Activated T-cell treated with anti-CD3 and anti-CD28 coated beads, Interleukin-2, amount 50 U/mL, for 24 hours (primary cell): ENCODE results near the gene STXBP5L.
"Not testable (repeated sequence)": the region's sequence is repeated elsewhere in the genome, so short reads cannot be mapped to it uniquely, and the experiment has no call there.

ENCODE experiments used
- DNase-seq: peaks from one replicate; pipeline ENCODE4 v3.0.0-alpha.2; 2020
- H3K27ac Mint-ChIP-seq: 2 replicates; pipeline ENCODE4 v1.8.0; 2020; ENCODE audit warnings: mild to moderate bottlenecking, mixed read lengths
- H3K27me3 Mint-ChIP-seq: 2 replicates; pipeline ENCODE4 v1.8.0; 2020; ENCODE audit warnings: mixed read lengths
- H3K36me3 Mint-ChIP-seq: 2 replicates; pipeline ENCODE4 v1.8.0; 2020; ENCODE audit warnings: low read depth, mixed read lengths
- H3K4me1 Mint-ChIP-seq: 2 replicates; pipeline ENCODE4 v1.8.0; 2020; ENCODE audit warnings: low read depth, mixed read lengths
- H3K4me3 Mint-ChIP-seq: 2 replicates; pipeline ENCODE4 v1.8.0; 2020; ENCODE audit warnings: mild to moderate bottlenecking, moderate library complexity, mixed read lengths
- H3K9me3 Mint-ChIP-seq: 2 replicates; pipeline ENCODE4 v1.8.0; 2020; ENCODE audit warnings: mixed read lengths

Gene STXBP5L

DNA sequence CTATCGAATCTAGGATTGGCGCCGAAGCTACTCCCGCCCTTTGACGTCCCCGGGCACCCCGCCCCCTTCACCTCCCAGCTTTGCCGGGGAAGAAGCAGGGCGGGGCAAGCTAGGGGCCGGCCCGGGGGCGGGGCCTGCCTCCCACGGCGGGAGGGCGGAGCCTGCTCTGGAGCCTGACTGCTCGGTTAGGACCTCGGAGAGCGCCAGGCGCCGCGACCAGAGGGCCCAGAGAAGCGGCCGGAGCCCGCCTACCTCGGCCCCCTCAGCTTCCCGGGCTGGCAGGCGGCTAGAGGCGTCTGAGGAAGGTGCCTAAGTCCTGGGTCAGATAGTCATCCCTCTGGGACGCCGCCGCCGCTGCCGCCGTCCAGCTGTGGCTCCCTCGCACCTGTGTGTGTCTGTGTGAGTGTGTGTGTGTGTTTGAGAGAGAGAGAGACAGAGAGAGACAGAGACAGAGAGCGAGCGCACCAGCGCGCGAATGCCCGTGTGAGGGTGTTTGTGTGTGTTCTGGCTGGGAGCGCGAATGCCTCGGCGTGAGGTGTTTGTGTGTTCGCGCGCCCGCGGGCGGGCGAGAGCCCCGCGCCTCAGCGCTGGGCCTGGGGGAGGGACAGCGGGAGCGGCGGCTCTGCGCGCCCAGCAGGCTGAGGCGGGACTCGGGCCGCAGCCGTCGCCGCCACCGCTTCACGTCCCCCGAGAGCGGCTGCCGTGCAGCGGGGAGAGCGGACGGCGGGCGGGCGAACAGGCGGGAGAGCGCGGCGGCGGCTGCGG lies at the start of gene STXBP5L:
STXBP5L (plus strand) TSS at position 176 of the 765 bp plus-strand sequence. CDS start 1,374 bp downstream, outside the sequence.
- H3K4me1 Mint-ChIP-seq: peaks cover 18% of the 10 kb centered on the region
- peak within 1 kb of the TSS; percentile 44 for H3K27ac Mint-ChIP-seq
- H3K4me3 Mint-ChIP-seq: peak within 1 kb of the TSS; percentile 79

DNA sequence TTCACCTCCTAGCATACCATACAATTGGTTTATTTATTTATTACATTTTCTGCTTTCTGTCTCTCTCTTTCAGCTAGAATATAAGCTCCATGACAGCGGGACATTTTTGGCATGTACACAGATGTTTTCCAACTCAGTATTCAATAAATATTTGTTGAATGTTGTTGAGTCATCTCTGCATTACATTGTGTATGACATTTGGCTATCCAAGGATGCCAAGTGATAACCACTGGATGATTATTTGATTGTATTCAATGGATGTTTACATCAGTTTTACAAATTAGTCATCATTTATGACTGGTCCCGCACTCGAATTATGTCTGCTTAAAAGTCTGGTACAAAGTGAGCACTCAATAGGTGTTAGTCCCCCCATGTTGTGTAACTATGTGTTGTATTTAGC lies 49.5 kb upstream of the STXBP5L start:
- no peak overlapping the region for H3K4me3 Mint-ChIP-seq
- H3K4me1 Mint-ChIP-seq: no peaks in the 10 kb centered on the region
- H3K27me3 Mint-ChIP-seq: peaks cover 4% of the 10 kb centered on the region
- H3K9me3 Mint-ChIP-seq: no peaks in the 10 kb centered on the region
- no peaks in the 10 kb centered on the region for H3K36me3 Mint-ChIP-seq
- DNase-seq: no peak
- H3K27ac Mint-ChIP-seq: no peak overlapping the region

More for the DNA sequence above, at the start of gene STXBP5L:
- Mint-ChIP-seq H3K27me3 (peaks cover 68% of the 10 kb centered on the region), H3K36me3 (no peaks in the 10 kb centered on the region), H3K9me3 (no peaks in the 10 kb centered on the region)
- DNase-seq: peak; percentile 73

DNA sequence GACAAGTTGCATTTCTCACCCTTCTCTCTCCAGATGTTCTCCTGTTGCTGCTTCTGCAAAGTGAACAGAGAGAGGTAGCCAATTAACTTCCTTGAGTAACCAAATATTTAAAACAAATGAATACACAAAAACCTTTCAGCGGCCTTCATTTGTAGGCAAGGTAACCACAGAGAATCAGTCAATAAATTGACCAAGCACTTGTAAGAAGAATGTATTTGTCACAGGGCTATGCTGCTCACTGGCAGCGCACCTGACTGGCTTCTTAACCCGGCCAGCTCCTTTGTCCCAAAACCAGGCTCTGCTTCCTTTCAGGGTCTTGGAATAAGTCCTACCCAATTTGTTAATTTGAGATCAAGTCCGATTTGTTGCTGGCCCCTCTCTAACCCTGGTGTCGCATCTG lies 43.5 kb upstream of the STXBP5L start:
- Mint-ChIP-seq H3K9me3 (no peaks in the 10 kb centered on the region), H3K27me3 (peaks cover 11% of the 10 kb centered on the region), H3K4me3 (no peak overlapping the region), H3K4me1 (no peaks in the 10 kb centered on the region), H3K36me3 (no peaks in the 10 kb centered on the region), H3K27ac (no peak overlapping the region)
- DNase-seq: no peak

DNA sequence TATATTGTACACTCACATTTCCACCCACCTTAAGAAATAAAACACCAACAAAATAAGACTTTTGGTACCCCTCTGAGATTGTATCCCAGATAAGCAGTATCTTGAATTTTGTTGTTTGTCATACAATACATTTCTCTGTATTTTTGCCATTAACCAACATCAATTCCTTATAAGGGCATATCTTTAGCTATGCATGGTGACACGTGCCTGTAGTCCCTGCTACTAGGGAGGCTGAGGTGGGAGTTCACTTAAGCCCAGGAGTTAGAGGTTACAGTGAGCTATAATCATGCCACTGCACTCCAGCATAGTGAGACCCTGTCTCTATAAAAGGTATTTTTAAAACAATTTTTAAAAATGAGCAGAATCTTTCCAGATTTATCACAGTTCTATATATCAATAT lies 32.5 kb upstream of the STXBP5L start:
- H3K4me3 Mint-ChIP-seq: no peak overlapping the region
- peaks cover 24% of the 10 kb centered on the region for H3K27me3 Mint-ChIP-seq
- no peaks in the 10 kb centered on the region for H3K9me3 Mint-ChIP-seq
- no peak overlapping the region for H3K27ac Mint-ChIP-seq
- DNase-seq: no peak
- H3K36me3 Mint-ChIP-seq: no peaks in the 10 kb centered on the region
- no peaks in the 10 kb centered on the region for H3K4me1 Mint-ChIP-seq

DNA sequence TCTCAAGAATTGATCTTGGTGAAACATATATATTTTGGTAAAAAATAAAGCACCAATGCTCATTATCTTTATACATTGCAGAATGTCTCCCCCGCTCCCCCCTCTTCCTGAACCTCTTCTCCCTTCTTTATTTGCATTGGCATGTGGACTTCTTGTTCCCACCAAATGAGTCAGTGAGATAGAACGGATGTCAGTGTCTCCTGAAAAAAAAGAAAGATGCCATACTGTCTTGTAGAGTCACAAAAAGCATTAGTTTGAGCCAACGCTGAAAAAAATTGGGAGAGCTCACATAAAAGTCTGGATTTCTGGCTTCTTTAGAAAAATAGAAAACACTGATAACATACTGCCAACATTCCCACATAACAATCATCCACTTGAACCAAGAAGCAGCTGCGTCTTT lies 32.0 kb upstream of the STXBP5L start:
- H3K36me3 Mint-ChIP-seq: no peaks in the 10 kb centered on the region
- H3K27me3 Mint-ChIP-seq: peaks cover 24% of the 10 kb centered on the region
- no peak for DNase-seq
- no peak overlapping the region for H3K4me3 Mint-ChIP-seq
- H3K9me3 Mint-ChIP-seq: no peaks in the 10 kb centered on the region
- H3K27ac Mint-ChIP-seq: no peak overlapping the region
- no peaks in the 10 kb centered on the region for H3K4me1 Mint-ChIP-seq

DNA sequence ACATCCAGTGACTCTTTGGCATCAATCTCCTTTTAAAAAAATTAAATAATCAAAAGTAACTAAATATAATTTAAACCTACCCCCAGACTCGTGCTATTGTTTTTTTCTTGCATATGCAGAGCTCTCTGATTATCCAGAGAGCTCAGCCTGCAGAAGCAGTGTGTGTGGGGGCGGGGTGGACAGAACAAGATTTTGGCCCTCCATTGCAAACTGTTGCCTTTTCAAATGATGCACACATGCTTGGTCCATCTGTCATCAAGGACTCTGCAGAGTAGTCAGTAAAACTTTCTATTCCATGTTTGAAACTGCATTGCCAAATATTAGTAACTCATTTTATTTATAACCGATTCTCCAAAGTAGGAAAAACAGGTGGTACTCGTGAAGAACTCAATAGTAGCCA lies 28.6 kb upstream of the STXBP5L start:
- Mint-ChIP-seq H3K36me3 (no peaks in the 10 kb centered on the region), H3K4me1 (no peaks in the 10 kb centered on the region), H3K9me3 (no peaks in the 10 kb centered on the region), H3K4me3 (no peak overlapping the region), H3K27ac (no peak overlapping the region), H3K27me3 (peaks cover 8% of the 10 kb centered on the region)
- DNase-seq: no peak

DNA sequence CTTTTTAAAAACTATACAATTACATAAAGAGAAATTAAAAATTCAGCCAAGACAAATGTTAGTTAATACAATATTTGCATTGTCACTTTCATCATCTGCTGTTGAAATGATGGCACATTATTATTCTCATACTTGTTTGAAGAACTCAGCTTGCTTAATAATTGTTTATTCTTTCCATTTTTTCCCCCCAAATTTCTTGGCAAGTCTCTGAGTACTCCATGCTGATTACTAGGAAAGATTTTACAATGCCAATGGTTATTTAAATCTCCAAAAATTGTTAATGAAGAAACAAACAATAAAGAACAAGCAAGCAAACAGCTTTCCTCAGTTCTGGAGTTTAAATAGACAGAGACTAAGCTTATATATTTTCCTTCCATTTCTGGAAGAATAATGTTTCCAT lies 15.1 kb upstream of the STXBP5L start:
- Mint-ChIP-seq H3K36me3 (no peaks in the 10 kb centered on the region), H3K4me3 (no peak overlapping the region), H3K9me3 (no peaks in the 10 kb centered on the region), H3K27me3 (peaks cover 4% of the 10 kb centered on the region), H3K4me1 (no peaks in the 10 kb centered on the region), H3K27ac (no peak overlapping the region)
- no peak for DNase-seq

DNA sequence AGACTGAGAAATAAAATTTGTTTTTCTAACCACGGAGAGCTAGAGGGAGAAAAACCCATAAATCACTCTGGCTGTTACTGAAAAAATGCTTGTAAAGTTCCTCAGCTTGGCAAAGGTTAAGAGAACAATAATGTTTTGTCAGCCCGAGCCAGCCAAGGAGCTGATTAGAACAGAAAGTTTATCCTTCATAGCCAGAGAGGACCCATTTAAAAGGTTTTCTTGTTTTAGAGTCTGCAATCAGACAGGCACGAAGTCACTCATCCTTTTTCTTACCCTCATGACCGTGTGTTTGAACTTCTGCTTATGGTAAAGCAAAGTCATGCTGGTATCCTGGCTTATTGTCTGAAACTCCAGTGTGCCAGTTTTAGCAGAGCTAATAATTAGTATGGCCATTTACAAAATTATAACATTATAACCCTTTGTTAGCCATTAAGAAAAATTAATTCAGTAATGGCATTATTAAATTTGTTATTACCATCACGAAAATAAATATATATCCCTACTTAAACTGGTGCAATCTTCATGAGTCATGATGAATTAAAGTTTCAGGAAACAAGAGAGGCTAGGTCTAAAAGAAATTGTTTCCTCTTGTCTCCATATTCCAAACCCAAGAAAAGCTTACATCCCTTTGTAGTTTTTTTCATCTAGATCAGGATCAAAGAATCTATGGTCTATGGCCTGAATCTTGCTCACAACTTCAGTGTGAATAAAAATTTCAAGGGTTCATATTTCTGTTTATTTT lies 13.5 kb upstream of the STXBP5L start:
- H3K27me3 Mint-ChIP-seq: peaks cover 3% of the 10 kb centered on the region
- DNase-seq: no peak
- H3K36me3 Mint-ChIP-seq: no peaks in the 10 kb centered on the region
- H3K4me1 Mint-ChIP-seq: no peaks in the 10 kb centered on the region
- no peak overlapping the region for H3K4me3 Mint-ChIP-seq
- H3K9me3 Mint-ChIP-seq: no peaks in the 10 kb centered on the region
- no peak overlapping the region for H3K27ac Mint-ChIP-seq

DNA sequence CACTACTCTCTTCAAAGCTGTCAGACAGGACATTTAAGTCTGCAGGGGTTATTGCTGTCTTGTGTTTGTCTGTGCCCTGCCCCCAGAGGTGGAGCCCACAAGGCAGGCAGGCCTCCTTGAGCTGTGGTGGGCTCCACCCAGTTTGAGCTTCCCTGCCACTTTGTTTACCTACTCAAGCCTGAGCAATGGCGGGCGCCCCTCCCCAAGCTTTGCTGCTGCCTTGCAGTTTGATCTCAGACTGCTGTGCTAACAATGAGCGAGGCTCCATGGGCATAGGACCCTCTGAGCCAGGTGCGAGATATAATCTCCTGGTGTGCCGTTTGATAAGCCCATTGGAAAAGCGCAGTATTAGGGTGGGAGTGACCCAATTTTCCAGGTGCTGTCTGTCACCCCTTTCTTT lies 6.3 kb upstream of the STXBP5L start:
- H3K4me3 Mint-ChIP-seq, H3K4me1 Mint-ChIP-seq, H3K9me3 Mint-ChIP-seq, DNase-seq, H3K36me3 Mint-ChIP-seq, H3K27ac Mint-ChIP-seq: not testable (repeated sequence)
- peaks cover 34% of the 10 kb centered on the region for H3K27me3 Mint-ChIP-seq

DNA sequence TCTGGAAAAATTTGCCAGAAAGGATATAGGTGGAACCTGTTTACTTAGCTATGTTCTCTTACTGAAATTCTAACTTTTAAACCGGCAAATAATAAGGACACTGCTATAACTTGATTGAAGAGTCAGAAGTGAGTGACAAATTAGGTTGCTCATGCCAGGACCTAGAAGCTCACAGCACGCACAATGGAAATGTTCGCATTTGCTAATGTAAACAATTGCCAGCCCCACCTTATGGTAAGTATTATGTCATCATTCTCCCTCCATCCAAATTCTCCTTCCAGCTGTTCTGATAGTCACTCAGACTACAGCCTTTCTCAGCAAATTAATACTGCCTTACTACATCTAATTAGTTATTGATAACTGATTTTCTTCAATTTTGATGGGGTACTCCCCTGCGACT lies 4.8 kb upstream of the STXBP5L start:
- Mint-ChIP-seq H3K27ac (no peak overlapping the region), H3K27me3 (peaks cover 47% of the 10 kb centered on the region), H3K4me1 (peaks cover 5% of the 10 kb centered on the region), H3K4me3 (no peak overlapping the region), H3K9me3 (no peaks in the 10 kb centered on the region), H3K36me3 (no peaks in the 10 kb centered on the region)
- DNase-seq: no peak

DNA sequence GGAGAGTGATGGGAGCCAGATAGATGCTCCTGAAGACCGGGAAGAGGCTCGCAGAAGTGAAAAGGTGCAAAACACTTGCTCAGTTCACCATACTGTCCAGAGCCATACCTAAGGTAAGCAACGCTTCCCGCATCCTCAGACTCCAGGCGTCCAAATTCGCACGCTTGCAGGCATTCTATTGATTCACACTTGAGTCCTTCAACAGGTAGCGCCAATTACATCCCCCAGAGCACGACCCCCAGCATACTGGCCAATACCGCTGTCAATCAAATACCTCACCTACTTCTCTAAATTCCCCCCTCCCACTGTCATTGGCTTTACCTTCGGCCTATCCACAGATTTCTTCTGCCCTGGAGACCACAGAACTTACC lies 361 bp upstream of the STXBP5L start:
- peaks cover 18% of the 10 kb centered on the region for H3K4me1 Mint-ChIP-seq
- no peak for DNase-seq
- peaks cover 63% of the 10 kb centered on the region for H3K27me3 Mint-ChIP-seq
- H3K27ac Mint-ChIP-seq: no peak overlapping the region
- no peaks in the 10 kb centered on the region for H3K9me3 Mint-ChIP-seq
- H3K36me3 Mint-ChIP-seq: no peaks in the 10 kb centered on the region
- H3K4me3 Mint-ChIP-seq: peak overlapping the region; percentile 28

DNA sequence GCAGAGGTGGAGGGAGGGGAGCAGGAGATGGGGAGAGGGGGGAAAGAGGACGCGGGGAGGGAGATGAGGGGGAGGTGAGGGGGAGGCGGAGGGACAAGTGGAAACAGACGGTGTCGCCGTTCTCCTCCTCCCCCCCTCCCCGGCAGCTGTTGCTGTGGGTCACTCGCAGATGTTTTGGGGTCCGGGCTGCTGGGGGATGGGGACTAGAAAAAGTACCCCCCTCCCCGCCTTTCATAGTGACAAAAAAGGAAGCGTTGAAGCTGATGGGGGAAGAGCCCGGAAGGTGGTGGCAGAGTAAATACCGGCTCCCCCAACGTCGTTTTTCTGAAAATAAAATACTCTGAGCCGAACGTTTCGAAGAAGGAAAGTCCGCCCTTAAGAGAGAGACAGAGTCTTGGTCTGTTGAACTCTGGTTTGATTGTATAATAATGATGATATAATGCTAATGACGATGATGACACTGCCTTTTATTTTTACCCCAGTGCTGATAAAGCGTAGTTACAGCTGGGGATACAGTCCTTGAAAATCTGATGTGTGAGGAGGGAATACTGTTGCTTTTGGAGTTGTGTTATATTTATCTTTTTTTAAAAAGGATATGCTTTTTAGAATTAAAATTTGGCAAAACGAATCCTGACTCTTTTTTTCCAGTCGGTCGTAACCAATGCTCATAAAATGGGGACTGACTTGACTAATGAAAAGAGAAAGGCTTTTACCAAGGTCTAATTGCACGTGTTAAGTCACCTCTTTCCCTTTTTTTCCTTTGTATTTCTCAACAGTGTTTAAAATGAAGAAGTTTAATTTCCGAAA lies 993 bp downstream of the STXBP5L start:
- Mint-ChIP-seq H3K27me3 (peaks cover 64% of the 10 kb centered on the region), H3K36me3 (no peaks in the 10 kb centered on the region), H3K27ac (no peak overlapping the region), H3K9me3 (no peaks in the 10 kb centered on the region), H3K4me1 (peaks cover 18% of the 10 kb centered on the region), H3K4me3 (peak overlapping the region; percentile 58)
- DNase-seq: no peak

DNA sequence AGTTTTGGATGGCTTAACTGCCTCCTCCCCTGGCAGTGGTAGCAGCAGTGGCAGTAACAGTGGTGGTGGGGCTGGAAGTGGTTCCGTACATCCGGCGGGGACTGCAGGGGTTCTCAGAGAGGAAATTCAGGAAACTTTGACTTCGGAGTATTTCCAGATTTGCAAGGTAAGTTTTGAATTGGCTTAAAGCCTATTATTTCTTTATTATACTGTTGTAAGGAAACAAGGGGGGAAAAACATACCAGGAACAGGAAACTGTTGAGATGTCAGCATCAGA lies 1.5 kb downstream of the STXBP5L start:
- Mint-ChIP-seq H3K27ac (no peak overlapping the region), H3K4me3 (peak overlapping the region; percentile 58), H3K36me3 (no peaks in the 10 kb centered on the region), H3K9me3 (no peaks in the 10 kb centered on the region), H3K27me3 (peaks cover 64% of the 10 kb centered on the region), H3K4me1 (peaks cover 18% of the 10 kb centered on the region)
- no peak for DNase-seq

DNA sequence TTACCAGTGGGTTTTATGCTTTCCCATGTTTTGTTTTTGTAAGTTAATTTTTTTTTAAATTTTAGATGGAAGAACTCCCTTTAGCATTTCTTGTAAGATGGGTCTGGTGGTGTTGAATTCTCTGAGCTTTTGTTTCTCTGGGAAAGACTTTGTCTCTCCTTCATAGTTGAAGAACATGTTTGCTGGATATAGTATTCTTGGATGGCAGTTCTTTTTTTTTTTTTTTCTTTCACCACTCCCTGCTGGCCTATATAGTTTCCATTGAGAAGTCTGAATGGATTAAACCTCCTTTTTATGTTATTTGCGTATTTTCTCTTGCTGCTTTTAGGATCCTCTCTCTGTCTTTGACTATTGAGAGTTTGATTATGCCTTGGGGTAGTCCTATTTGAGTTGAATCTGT lies 18.1 kb downstream of the STXBP5L start:
- Mint-ChIP-seq H3K4me3 (no peak overlapping the region), H3K4me1 (no peaks in the 10 kb centered on the region), H3K27ac (no peak overlapping the region), H3K9me3 (peaks cover 24% of the 10 kb centered on the region), H3K27me3 (no peaks in the 10 kb centered on the region), H3K36me3 (no peaks in the 10 kb centered on the region)
- no peak for DNase-seq

DNA sequence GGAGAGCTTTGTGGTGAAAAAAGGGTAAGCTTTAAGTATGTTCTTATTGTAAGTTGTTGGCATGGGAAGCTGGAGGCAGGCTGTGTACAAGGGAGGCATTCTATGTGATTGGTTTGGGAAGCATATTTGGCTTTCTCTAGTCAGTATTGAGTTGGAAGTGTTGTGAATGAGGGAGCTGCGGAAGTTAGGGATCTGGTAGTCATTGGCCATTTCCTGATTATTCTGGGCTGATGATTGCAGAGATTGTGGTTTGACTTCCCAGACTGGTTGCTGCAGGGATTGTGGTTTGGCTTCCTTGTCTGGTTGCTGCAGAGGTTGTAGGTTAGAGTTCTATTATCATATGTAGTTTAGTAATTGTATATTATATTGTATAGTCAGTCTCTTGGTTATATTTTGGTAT lies 21.0 kb downstream of the STXBP5L start:
- no peak for DNase-seq
- Mint-ChIP-seq H3K4me3 (no peak overlapping the region), H3K9me3 (peaks cover 23% of the 10 kb centered on the region), H3K4me1 (no peaks in the 10 kb centered on the region), H3K36me3 (no peaks in the 10 kb centered on the region), H3K27me3 (no peaks in the 10 kb centered on the region), H3K27ac (no peak overlapping the region)
